ACHN (cell line): Measurements from ENCODE around the gene XAGE1A.
"Not testable (repeated sequence)": the region's sequence is repeated elsewhere in the genome, so short reads cannot be mapped to it uniquely, and the experiment has no call there.

Experiments used
- DNase-seq: peaks from one replicate; pipeline ENCODE4 v3.0.0-alpha.2; 2015
- in situ Hi-C: cut with HindIII; loops from 2 replicates; pipeline ENCODE4 v1.10.0; 2017; ENCODE audit warnings: low sequenced_read_pairs, low pct_ligation_motif_present, low pct_unique_long_range_greater_than_20kb

Gene XAGE1A

GRCh38 chrX:52495545-52496418 is at the start of gene XAGE1A:
Gene XAGE1A, plus strand, starts transcription at chrX:52495808. Its CDS starts 1,554 bp downstream, at chrX:52497362.
- in situ Hi-C loops, DNase-seq: not testable (repeated sequence)

GRCh38 chrX:52452031-52452430 is 43.6 kb upstream of the XAGE1A start:
- in situ Hi-C loops, result not testable (repeated sequence)

GRCh38 chrX:52471301-52471700 is 24.3 kb upstream of the XAGE1A start:
- in situ Hi-C loops, DNase-seq: not testable (repeated sequence)

More at GRCh38 chrX:52452031-52452430, 43.6 kb upstream of the XAGE1A start:
- DNase-seq, result not testable (repeated sequence)

GRCh38 chrX:52496419-52496772 is 788 bp downstream of the XAGE1A start:
- in situ Hi-C loops, result not testable (repeated sequence)

GRCh38 chrX:52501362-52501761 is 5.8 kb downstream of the XAGE1A start:
- DNase-seq, in situ Hi-C loops: not testable (repeated sequence)

More at GRCh38 chrX:52496419-52496772, 788 bp downstream of the XAGE1A start:
- DNase-seq, result not testable (repeated sequence)

GRCh38 chrX:52504551-52504950 is 8.9 kb downstream of the XAGE1A start:
- in situ Hi-C loops, result no loop called here
- DNase-seq, result no peak

GRCh38 chrX:52507331-52507730 is 11.7 kb downstream of the XAGE1A start:
- in situ Hi-C loops, result no loop called here
- no peak for DNase-seq

- in situ Hi-C loops, result no loop called here
- DNase-seq, result no peak
Observed at GRCh38 chrX:52509916-52510315, 14.3 kb downstream of the XAGE1A start.

- in situ Hi-C loops, DNase-seq: not testable (repeated sequence)
Observed at GRCh38 chrX:52511126-52511525, 15.5 kb downstream of the XAGE1A start.

GRCh38 chrX:52516110-52516986 is 20.7 kb downstream of the XAGE1A start:
- DNase-seq, in situ Hi-C loops: not testable (repeated sequence)

GRCh38 chrX:52516987-52517325 is 21.3 kb downstream of the XAGE1A start, which contains the start of gene XAGE1B:
Gene XAGE1B, minus strand, starts transcription at chrX:52517063. Its CDS starts 1,536 bp downstream, at chrX:52515527.
- DNase-seq, in situ Hi-C loops: not testable (repeated sequence)

GRCh38 chrX:52541051-52541450 is 45.4 kb downstream of the XAGE1A start:
- DNase-seq, in situ Hi-C loops: not testable (repeated sequence)

GRCh38 chrX:52542311-52542710 is 46.7 kb downstream of the XAGE1A start:
- no peak for DNase-seq
- in situ Hi-C loops, result no loop called here

- in situ Hi-C loops, result no loop called here
- no peak for DNase-seq
Observed at GRCh38 chrX:52544147-52544840, 48.7 kb downstream of the XAGE1A start.

- in situ Hi-C loops, DNase-seq: not testable (repeated sequence)
Observed at GRCh38 chrX:52548769-52549168, 53.2 kb downstream of the XAGE1A start.
